Measurements from ENCODE around the gene SERPINE1.
"Not testable (repeated sequence)": the region's sequence is repeated elsewhere in the genome, so short reads cannot be mapped to it uniquely, and the experiment has no call there.

SERPINE1 gene

DNA sequence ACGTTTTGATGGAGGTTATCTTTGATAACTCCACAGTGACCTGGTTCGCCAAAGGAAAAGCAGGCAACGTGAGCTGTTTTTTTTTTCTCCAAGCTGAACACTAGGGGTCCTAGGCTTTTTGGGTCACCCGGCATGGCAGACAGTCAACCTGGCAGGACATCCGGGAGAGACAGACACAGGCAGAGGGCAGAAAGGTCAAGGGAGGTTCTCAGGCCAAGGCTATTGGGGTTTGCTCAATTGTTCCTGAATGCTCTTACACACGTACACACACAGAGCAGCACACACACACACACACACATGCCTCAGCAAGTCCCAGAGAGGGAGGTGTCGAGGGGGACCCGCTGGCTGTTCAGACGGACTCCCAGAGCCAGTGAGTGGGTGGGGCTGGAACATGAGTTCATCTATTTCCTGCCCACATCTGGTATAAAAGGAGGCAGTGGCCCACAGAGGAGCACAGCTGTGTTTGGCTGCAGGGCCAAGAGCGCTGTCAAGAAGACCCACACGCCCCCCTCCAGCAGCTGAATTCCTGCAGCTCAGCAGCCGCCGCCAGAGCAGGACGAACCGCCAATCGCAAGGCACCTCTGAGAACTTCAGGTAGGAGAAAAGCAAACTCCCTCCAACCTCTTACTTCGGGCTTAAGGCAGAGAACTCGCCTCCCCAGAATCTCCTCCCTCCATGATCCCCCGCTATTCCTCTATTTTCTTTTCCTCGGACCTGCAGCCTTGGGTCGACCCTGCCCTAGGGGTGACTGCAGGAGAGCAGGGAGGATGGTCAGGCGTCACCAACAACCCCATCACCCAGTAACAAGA lies at the start of gene SERPINE1:
Gene SERPINE1, plus strand, starts transcription at position 454 of the 809 bp plus-strand sequence. CDS start 1,290 bp downstream, outside the sequence.
- DNase-seq (ENCODE audit: low read depth in 2 of 2), result no peak

- DNase-seq (ENCODE audit: low read depth in 2 of 2), result peak; percentile 74 to 87
Observed at GRCh38 chr7:101077303-101078086, 49.4 kb upstream of the SERPINE1 start.

DNA sequence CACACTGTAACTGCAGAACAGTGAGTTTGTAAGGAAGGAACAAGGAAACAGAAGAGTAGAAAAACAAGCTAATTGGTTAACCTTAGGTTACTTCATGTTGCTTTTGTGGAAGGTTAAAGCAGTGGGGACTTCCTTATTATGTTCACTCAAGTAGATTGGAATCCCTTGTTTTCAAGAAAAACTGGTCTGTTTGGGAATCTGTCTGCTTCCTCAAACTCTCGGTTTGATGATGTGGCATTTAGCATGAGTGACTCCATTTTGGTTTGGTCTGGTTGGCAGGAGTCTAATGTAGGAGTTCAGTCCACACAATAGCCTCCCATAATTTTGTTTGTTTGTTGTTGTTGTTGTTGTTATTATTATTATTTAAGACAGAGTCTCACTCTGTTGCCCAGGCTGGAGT lies 45.5 kb upstream of the SERPINE1 start:
- DNase-seq (ENCODE audit: low read depth in 2 of 2), result no peak

- DNase-seq (ENCODE audit: low read depth in 2 of 2), result no peak
Observed at GRCh38 chr7:101084865-101085161, 42.1 kb upstream of the SERPINE1 start.

DNA sequence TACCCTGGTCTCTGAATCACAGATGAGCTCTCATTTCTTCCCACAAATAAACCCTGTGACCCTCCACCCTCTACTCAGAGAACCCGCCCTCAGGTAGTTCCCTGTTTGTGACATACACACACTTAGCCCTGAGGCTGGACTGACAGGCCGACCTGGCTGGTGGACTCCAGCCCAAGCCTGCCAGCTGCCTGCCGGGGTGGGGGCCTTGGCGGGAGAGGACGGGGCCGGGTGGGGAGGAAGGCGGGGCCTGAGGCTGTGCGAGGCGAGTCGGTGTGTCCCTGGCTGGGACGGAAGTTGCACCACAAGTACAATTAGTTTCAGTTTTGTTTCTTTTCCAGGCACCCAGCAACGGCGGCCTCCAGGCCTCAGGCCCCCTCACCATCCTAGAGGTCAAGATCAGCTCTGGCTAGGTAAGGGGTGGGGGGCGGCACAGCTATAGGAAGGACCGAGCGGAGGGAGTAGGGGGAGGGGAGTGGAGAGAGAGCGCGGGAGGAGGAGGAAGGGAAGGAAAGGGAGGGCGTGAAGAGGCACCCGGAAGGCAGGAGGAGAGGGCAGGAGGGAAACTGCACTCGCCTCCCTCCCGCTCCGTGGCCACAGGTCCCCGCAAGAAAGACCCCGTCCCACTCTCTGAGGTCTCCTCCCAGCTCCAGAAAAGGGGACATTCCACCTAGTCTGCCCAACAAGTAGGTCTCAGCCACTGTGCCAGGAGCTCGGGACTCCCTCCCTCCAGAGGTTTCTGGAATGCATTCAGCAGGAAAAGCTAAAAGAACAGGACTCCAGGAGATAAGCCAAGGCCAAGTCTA lies 41.5 kb upstream of the SERPINE1 start, which contains the start of gene TRIM56:
Gene TRIM56, plus strand, starts transcription at position 320 of the 803 bp plus-strand sequence. CDS start 1,832 bp downstream, outside the sequence.
- peak; percentile 58 to 59 for DNase-seq (ENCODE audit: low read depth in 2 of 2)

DNA sequence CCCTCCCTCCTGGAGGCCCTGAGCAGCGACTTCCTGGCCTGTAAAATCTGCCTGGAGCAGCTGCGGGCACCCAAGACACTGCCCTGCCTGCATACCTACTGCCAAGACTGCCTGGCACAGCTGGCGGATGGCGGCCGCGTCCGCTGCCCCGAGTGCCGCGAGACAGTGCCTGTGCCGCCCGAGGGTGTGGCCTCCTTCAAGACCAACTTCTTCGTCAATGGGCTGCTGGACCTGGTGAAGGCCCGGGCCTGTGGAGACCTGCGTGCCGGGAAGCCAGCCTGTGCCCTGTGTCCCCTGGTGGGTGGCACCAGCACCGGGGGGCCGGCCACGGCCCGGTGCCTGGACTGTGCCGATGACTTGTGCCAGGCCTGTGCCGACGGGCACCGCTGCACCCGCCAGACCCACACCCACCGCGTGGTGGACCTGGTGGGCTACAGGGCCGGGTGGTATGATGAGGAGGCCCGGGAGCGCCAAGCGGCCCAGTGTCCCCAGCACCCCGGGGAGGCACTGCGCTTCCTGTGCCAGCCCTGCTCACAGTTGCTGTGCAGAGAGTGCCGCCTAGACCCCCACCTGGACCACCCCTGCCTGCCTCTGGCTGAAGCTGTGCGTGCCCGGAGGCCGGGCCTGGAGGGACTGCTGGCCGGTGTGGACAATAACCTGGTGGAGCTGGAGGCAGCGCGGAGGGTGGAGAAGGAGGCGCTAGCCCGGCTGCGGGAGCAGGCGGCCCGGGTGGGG lies 39.4 kb upstream of the SERPINE1 start:
- DNase-seq (ENCODE audit: low read depth in 2 of 2), result no peak

- no peak for DNase-seq (ENCODE audit: low read depth in 2 of 2)
Observed at GRCh38 chr7:101088069-101088425, 38.9 kb upstream of the SERPINE1 start.

- DNase-seq (ENCODE audit: low read depth in 2 of 2), result no peak
Observed at GRCh38 chr7:101088858-101089529, 37.9 kb upstream of the SERPINE1 start.

GRCh38 chr7:101089876-101090275 lies 37.0 kb upstream of the SERPINE1 start:
- DNase-seq (ENCODE audit: low read depth in 2 of 2), result no peak

- DNase-seq (ENCODE audit: low read depth in 2 of 2), result not testable (repeated sequence)
Observed at GRCh38 chr7:101092266-101092905, 34.5 kb upstream of the SERPINE1 start.

DNA sequence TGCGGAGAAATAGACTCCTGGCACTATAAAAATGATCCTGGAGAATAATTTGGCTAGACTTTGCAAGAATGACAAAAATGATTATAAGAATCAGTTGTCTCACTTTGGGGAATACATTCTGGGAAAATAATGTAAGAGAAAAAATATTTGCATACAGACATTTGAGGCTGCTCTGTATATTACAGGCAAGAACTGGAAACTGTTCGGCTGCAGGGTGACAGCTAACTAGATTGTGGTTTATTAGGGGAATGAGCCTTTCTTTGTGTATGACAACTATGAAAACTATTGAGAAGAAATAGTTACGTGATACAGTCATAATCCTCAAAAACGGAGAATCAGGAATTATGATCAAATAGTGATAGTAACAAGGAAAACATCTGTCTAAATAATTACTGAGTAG lies 33.0 kb upstream of the SERPINE1 start:
- no peak for DNase-seq (ENCODE audit: low read depth in 2 of 2)

DNA sequence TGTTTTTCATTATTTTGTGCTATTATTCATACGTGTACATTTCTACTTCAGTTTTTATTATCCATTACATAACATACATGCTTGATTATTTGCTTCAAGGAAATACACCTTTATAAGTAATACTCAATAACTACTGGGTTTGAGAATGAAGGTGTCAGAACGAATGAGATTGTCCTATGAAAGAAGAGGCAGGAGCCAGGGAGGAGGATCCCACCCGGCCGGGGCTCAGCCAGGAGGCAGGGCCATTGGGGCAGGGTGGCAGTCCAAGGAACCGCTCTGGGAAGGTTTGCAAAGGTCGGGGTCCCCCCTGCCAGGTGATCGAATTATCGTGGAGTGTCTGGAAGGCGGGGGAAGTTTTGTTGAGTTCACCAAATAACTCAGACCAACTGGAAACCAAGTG lies 32.5 kb upstream of the SERPINE1 start:
- DNase-seq (ENCODE audit: low read depth in 2 of 2), result no peak

- peak; percentile 15 for DNase-seq (ENCODE audit: low read depth in 2 of 2)
Observed at GRCh38 chr7:101094791-101095375, 32.0 kb upstream of the SERPINE1 start.

DNA sequence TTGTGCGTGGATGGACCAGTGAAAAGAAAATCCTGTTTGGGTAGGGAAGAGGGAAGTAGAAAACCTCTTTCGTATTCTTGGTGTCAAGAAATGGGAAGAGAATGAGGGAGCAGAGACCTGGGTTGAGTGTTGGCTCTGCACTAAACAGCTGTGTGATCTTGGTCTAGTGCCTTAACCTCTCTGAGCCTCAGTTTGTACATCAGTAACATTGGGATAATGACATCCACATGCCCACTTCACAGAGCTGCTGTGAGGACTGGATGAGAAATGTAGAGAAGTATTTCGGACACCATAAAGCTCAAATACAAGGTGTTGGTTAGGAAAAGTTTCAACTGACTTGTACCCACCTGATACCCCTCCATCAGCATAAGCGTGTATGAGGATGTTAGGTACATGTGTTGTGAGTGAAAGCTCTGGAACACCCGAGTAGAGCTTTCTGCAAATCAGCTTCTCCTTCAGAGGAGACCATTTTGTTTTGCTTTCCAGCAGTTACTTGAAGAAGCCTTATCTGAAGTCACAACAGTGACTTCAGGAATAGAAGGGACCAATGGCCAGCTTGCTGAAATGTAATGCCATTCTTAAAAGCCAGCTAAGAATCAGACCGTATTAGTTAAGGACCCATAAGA lies 30.5 kb upstream of the SERPINE1 start:
- no peak for DNase-seq (ENCODE audit: low read depth in 2 of 2)

- DNase-seq (ENCODE audit: low read depth in 2 of 2), result no peak
Observed at GRCh38 chr7:101096957-101097347, 30.0 kb upstream of the SERPINE1 start.

DNA sequence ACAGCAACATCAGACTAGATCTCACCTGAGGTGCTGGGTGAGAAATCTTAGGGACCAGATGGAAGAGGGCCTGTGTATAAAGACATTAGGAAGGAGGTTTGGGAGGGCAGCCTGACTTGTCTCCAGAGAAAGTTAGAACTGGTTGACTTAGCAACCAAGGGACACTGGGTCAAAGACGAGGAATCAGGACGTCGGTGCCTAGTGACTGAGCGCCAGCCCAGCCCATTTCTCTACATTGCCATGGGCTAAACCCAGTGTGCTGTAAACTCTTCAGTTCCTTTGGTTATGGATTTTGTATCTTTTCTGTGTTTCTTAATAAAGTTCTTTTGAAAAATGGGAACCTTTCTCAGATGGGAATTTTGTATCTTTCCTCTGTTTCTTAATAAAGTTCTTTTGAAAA lies 29.3 kb upstream of the SERPINE1 start:
- no peak for DNase-seq (ENCODE audit: low read depth in 2 of 2)

DNA sequence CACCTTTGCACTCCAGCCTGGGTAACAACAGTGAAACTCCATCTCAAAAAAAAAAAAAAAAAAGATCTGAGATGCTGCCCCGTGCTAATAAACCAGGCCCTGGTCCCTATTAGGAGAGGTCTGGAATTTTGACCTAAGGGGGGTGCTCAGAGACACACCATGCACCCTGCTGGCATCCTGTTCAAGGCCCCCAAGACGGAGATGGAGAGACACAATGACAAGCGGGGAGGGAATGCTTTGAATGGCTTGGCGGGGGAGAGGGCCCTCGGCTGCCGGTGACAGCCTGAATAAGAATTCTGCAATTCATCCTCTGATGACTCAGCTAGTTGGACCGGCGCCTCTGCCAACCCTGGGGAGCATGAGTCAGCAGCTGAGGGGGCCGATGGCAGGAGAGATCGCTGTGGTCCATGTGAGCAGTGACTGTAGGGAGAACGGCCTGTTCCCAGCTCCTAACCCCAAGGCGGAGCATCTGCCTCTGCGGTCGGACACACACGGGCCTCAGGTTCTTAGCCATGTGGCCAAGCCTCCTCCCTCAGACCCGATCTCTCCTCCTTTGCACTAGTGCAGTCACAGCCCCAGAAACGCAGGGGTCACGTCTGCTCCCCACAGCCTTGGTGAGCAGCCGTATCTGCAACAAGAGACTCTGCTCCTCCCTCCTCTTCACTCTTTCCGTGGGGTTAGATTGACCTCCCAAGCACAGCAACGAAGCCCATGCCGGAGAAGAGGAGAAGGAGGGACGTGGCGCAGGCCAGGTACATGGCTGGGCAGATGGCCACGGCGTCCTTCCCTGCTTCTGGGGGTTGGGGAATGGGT lies 26.7 kb upstream of the SERPINE1 start:
- peak; percentile 50 to 52 for DNase-seq (ENCODE audit: low read depth in 2 of 2)
